ENCODE data around the gene IL23R. TPM values are rescaled to one million over a fixed set of nuclear protein-coding genes. Genes with fewer than 3 reads are reported as not detected.

The IL23R gene
- total RNA-seq, 2 donors from 2014 or later: 0.26 TPM; not detected in 1

DNA sequence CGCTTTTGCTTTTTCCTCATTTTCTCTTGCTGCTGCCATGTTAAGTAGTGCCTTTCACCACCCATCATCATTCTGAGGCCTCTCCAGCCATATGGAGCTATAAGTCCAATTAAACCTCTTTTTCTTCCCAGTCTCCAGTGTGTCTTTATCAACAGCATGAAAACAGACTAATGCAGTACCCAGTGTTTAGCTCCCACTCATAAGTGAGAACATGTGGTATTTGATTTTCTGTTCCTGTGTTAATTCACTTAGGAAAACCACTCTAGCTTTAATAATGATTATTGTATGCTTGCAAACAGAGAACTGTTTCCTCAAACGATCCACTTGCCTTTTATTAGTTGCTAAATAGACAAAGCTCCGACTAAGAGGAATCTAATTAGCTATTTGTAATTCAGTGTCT lies 43.3 kb downstream of the IL23R start:
- intact Hi-C loops (cut with DNase I): no loop called here
- TF ChIP-seq POLR2A (IDR thresholded peaks at IDR 0.05): no peak
- TF ChIP-seq, protein P1, sequence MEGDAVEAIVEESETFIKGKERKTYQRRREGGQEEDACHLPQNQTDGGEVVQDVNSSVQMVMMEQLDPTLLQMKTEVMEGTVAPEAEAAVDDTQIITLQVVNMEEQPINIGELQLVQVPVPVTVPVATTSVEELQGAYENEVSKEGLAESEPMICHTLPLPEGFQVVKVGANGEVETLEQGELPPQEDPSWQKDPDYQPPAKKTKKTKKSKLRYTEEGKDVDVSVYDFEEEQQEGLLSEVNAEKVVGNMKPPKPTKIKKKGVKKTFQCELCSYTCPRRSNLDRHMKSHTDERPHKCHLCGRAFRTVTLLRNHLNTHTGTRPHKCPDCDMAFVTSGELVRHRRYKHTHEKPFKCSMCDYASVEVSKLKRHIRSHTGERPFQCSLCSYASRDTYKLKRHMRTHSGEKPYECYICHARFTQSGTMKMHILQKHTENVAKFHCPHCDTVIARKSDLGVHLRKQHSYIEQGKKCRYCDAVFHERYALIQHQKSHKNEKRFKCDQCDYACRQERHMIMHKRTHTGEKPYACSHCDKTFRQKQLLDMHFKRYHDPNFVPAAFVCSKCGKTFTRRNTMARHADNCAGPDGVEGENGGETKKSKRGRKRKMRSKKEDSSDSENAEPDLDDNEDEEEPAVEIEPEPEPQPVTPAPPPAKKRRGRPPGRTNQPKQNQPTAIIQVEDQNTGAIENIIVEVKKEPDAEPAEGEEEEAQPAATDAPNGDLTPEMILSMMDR (IDR thresholded peaks at IDR 0.05): no peak
- peaks cover 3% of the 10 kb centered on the region for H3K4me1 ChIP-seq
- H3K27ac ChIP-seq: no peak overlapping the region
- ATAC-seq (no peak), DNase-seq (no peak)
- H3K9me3 ChIP-seq: no peaks in the 10 kb centered on the region
- no peaks in the 10 kb centered on the region for H3K36me3 ChIP-seq (replicated peaks in 1 of 2; ENCODE audit: insufficient read depth in 1 of 2, low read depth in 2 of 2)
- 63 to 69% methylated on average over 3 of the region's 3 CpGs for WGBS, 2 donors
- no peaks in the 10 kb centered on the region for H3K27me3 ChIP-seq
- H3K4me3 ChIP-seq: no peak overlapping the region

DNA sequence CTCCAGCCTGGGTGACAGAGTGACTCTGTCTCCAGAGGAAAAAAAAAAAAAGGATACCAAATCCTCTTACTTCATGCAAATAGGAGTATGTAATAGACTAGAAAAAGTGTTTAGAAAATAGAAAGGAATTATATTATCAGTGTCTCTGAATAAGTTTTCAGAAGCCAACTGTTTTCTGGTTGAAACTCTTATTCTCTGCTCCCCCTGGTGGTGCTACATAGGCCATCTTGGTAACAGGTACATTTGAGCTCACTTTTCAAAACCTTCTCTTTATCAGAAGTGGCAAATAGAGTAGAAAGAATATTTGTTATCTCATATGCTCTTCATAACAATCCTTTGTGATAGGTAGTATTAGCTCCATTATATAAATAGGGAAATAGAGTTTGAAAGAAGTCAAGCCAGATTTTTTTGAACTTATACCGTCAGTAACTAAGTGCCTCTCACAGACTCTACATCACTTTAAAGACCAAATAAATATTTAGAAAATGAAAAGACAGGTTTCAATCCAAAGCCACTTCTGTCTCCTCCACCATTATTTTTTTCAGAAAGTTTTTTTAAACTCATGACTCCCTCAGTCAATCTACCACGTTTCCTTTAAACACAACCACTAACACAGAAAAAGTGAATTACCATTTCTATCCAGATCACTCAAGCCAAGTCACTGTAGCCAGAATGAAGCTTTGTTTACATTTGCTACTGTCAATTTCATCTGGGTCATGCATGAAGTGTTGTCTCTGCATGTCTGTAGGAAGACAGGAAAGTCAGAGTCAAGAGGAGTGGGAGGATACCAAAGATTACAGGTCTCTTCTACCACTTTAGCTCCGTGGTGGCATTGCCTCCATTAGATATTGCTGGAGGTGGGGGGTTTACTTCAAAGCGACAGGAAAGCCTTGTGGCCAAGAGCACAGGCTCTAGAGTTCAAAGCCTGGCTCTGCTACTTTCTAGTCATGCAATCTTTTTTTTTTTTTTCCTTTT lies 45.6 kb downstream of the IL23R start:
- no peak for ATAC-seq
- 63 to 66% methylated on average over 4 of the region's 4 CpGs for WGBS, 2 donors
- TF ChIP-seq, protein P1 (IDR thresholded peaks at IDR 0.05): peak; percentile 20 to 63 (median 56)
- TF ChIP-seq POLR2A (IDR thresholded peaks at IDR 0.05): no peak
- Histone ChIP-seq H3K27ac (no peak overlapping the region), H3K27me3 (no peaks in the 10 kb centered on the region), H3K4me3 (no peak overlapping the region), H3K36me3 (replicated peaks in 1 of 2; ENCODE audit: insufficient read depth in 1 of 2, low read depth in 2 of 2) (no peaks in the 10 kb centered on the region), H3K9me3 (no peaks in the 10 kb centered on the region), H3K4me1 (peaks cover 12% of the 10 kb centered on the region)
- intact Hi-C loops (cut with DNase I): no loop called here
- peak; percentile 26 to 65 (median 48) for DNase-seq

DNA sequence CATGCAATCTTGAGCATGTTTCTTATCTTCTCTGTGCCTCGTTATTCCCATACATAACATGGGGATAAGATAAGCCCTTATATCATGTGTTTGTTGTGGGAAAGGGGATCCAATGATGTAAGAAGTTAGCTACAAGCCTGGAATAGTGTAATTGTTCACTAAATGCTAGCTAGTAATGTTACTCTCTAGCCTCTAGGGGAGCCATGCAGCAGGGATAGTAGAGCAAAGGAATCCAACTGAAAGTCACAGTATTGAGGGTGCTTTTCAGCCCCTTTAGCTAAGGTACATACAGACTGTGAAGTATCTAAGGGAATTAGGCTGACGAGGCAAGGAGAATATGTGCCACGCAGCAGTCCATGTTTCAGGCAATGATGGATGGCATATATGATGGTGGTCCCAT lies 46.9 kb downstream of the IL23R start:
- Histone ChIP-seq H3K27me3 (no peaks in the 10 kb centered on the region), H3K4me1 (peaks cover 12% of the 10 kb centered on the region), H3K36me3 (replicated peaks in 1 of 2; ENCODE audit: insufficient read depth in 1 of 2, low read depth in 2 of 2) (no peaks in the 10 kb centered on the region), H3K27ac (no peak overlapping the region), H3K4me3 (no peak overlapping the region), H3K9me3 (no peaks in the 10 kb centered on the region)
- intact Hi-C loops (cut with DNase I): no loop called here
- DNase-seq (no peak), ATAC-seq (no peak)
- TF ChIP-seq POLR2A (IDR thresholded peaks at IDR 0.05): no peak
- TF ChIP-seq, protein P1 (IDR thresholded peaks at IDR 0.05): peak in 5 of 7 experiments; percentile 17 to 36 (median 28)
- 58 to 74% methylated on average over 3 of the region's 3 CpGs for WGBS, 2 donors

DNA sequence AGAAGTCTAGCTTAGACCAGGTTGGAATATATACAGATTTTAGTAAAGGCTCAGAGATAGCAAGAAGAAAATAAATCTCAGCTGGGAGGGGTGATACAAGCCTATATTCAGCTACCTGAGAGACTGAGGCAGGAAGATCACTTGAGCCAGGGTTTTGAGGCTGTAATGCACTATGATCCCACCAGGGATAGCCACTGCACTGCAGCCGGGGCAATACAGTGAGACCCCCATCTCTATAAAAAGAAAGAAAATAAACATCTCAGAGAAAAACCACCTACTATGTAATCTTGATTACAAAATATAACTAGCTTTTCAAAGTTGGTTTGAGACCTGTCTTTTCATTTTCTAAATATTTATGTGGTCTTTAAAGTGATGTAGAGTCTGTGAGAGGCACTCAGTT lies 47.7 kb downstream of the IL23R start:
- Histone ChIP-seq H3K27ac (no peak overlapping the region), H3K36me3 (replicated peaks in 1 of 2; ENCODE audit: insufficient read depth in 1 of 2, low read depth in 2 of 2) (no peaks in the 10 kb centered on the region), H3K9me3 (no peaks in the 10 kb centered on the region), H3K4me3 (no peak overlapping the region), H3K27me3 (no peaks in the 10 kb centered on the region), H3K4me1 (peaks cover 12% of the 10 kb centered on the region)
- DNase-seq (no peak), ATAC-seq (no peak)
- TF ChIP-seq, protein P1 (IDR thresholded peaks at IDR 0.05): no peak
- no peak for TF ChIP-seq POLR2A (IDR thresholded peaks at IDR 0.05)
- 86 to 96% methylated on average over 1 of the region's 1 CpG for WGBS, 2 donors
- intact Hi-C loops (cut with DNase I): no loop called here
